Effector CD8-positive, alpha-beta T cell (primary cell): ENCODE data around the gene LRP1B.

Source experiments
- DNase-seq: peaks from one replicate; lab custom pipeline; 2025; lab: John Stamatoyannopoulos, UW

LRP1B gene

GRCh38 chr2:141515931-141516330, 614.9 kb downstream of the LRP1B start:
- DNase-seq, result no peak

GRCh38 chr2:141513853-141514252, 617.0 kb downstream of the LRP1B start:
- DNase-seq, result no peak

GRCh38 chr2:141508806-141509595, 621.8 kb downstream of the LRP1B start:
- DNase-seq, result no peak

- DNase-seq, result no peak
These were observed 622.6 kb downstream of the LRP1B start for GRCh38 chr2:141508086-141508752.

GRCh38 chr2:141506135-141506534, 624.7 kb downstream of the LRP1B start:
- DNase-seq, result no peak

- DNase-seq, result no peak
These were observed 629.1 kb downstream of the LRP1B start for GRCh38 chr2:141501752-141502151.

GRCh38 chr2:141499123-141499522, 631.7 kb downstream of the LRP1B start:
- DNase-seq, result no peak

- DNase-seq, result no peak
These were observed 632.3 kb downstream of the LRP1B start for GRCh38 chr2:141498561-141498960.

GRCh38 chr2:141497272-141497671, 633.5 kb downstream of the LRP1B start:
- no peak for DNase-seq

GRCh38 chr2:141496810-141497209, 634.0 kb downstream of the LRP1B start:
- DNase-seq, result no peak

- no peak for DNase-seq
These were observed 636.9 kb downstream of the LRP1B start for GRCh38 chr2:141493936-141494335.

- DNase-seq, result no peak
These were observed 638.0 kb downstream of the LRP1B start for GRCh38 chr2:141492816-141493215.

- DNase-seq, result no peak
These were observed 639.9 kb downstream of the LRP1B start for GRCh38 chr2:141490886-141491285.

- no peak for DNase-seq
These were observed 648.1 kb downstream of the LRP1B start for GRCh38 chr2:141482697-141483096.

GRCh38 chr2:141475801-141476200, 655.0 kb downstream of the LRP1B start:
- DNase-seq, result no peak

GRCh38 chr2:141468761-141469160, 662.1 kb downstream of the LRP1B start:
- DNase-seq, result no peak

GRCh38 chr2:141467331-141467730, 663.5 kb downstream of the LRP1B start:
- no peak for DNase-seq

- DNase-seq, result no peak
These were observed 665.8 kb downstream of the LRP1B start for GRCh38 chr2:141464995-141465394.

GRCh38 chr2:141458351-141458750, 672.5 kb downstream of the LRP1B start:
- no peak for DNase-seq

GRCh38 chr2:141455877-141456276, 674.9 kb downstream of the LRP1B start:
- DNase-seq, result no peak

GRCh38 chr2:141455211-141455826, 675.5 kb downstream of the LRP1B start:
- DNase-seq, result no peak

GRCh38 chr2:141440072-141440635, 690.7 kb downstream of the LRP1B start:
- DNase-seq, result no peak

GRCh38 chr2:141439524-141439923, 691.3 kb downstream of the LRP1B start:
- DNase-seq, result no peak
